HTERT RPE-1 (cell line): ENCODE results near the gene KSR2.

Experiments
- in situ Hi-C: fragments of 300-500 bp; cut with MboI; formaldehyde crosslinking; loops from 4 replicates; pipeline ENCODE4 v1.14.3; 2020; ENCODE audit warnings: low sequenced_read_pairs

KSR2 gene

GRCh38 chr12:117589021-117589420 lies 379.8 kb downstream of the KSR2 start:
- in situ Hi-C loops = no loop called here

DNA sequence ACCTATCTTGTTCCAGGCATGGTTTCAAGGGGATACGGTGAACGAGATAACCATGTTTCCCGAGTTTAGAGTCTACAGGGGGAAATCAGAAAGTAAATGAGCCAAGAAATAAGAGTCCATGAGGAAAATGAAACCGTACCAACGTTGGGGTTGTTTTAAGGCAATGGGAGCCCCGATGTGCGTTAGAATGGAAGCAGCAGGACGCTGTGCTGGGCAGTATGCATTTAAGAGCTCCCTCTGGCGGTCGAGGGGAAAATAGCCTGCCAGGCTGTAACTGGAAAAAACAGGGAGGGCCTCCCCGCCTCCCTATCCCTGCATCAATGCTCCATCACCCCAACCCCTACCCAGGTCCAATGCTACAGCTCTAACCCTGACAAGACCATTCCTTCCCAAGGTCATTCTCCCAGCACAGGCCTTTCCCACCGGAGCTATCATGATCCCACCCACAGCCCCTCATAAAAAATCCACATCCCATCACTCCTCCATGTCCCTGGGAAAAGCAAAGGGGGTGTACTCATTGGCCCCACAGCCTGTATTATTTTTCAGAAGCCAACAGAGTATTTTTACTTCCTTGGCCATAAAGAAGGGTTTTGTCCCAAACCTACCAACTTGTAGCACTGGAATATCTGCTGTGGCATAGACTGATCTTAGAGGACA lies 381.0 kb downstream of the KSR2 start:
- in situ Hi-C loops = no loop called here

DNA sequence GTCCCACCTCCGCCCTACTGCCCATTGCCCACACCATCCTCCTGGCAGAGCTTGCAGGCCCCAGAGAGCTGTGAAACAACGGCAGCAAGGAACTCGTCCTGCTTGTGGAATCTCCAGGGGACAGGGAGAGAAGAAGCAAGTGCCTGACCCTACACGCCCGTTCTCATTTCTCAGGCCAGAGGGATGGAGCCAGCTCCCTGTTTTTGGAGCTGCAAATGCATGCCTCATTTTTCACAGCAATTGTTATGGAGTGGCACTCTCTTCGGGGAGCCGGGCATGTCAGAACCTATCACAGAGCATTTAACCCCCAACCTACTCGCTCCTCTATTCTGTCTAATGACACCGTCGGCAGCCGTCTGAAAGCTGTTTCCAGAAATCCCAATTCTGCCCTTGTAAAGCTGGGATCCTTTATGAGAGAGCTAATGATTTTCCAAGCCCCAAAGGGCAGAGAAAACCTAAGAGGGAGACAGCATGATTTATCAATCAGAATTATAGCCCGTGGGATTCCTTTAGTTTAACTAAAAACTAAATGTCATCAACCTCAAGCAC lies 385.0 kb downstream of the KSR2 start:
- in situ Hi-C loops = no loop called here

- in situ Hi-C loops = no loop called here
Measured at GRCh38 chr12:117583092-117583491, 385.7 kb downstream of the KSR2 start.

- in situ Hi-C loops = no loop called here
Measured at GRCh38 chr12:117582135-117582784, 386.5 kb downstream of the KSR2 start.

DNA sequence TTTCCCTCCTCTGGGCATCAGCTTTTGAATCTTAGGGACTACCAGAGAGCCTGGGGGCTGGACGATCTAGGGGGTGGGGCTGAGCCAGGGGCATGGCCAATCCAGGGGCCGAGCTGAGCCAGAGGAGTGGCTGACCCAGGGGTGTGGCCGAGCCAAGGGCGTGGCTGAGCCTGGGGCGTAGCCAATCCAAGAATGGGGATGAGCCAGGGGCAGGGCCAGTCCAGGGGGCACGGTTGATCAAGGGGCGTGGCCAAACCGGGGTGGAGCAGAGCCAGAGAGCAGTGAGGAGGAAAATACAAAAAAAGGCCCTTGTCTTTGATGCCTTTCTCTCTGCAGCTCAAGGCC lies 388.1 kb downstream of the KSR2 start:
- in situ Hi-C loops = no loop called here

GRCh38 chr12:117580015-117580717 lies 388.6 kb downstream of the KSR2 start:
- in situ Hi-C loops = no loop called here

- in situ Hi-C loops = no loop called here
Measured at GRCh38 chr12:117577122-117577657, 391.6 kb downstream of the KSR2 start.

- in situ Hi-C loops = no loop called here
Measured at GRCh38 chr12:117576053-117576452, 392.7 kb downstream of the KSR2 start.

GRCh38 chr12:117574655-117575054 lies 394.1 kb downstream of the KSR2 start:
- in situ Hi-C loops = no loop called here

- in situ Hi-C loops = no loop called here
Measured at GRCh38 chr12:117572755-117573154, 396.0 kb downstream of the KSR2 start.

DNA sequence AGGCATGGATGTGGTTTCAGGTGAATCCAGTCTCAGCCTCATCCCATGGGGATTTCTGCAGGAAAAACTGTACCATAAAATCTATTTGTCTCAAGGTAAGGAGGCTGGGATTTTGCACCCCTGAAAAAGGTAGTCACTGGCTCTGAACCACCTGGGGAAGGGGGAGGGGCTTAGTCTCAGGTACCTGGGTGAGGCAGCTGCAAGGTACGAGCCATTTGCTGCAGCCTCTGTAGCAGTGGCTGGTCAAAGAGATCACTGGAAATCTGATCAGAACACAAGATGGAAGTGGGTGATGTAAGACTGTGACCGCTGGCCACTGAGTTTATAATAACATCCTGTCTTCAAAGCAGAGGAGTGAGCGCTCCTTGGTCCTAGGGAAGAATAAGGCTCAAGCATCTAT lies 397.5 kb downstream of the KSR2 start:
- in situ Hi-C loops = no loop called here

DNA sequence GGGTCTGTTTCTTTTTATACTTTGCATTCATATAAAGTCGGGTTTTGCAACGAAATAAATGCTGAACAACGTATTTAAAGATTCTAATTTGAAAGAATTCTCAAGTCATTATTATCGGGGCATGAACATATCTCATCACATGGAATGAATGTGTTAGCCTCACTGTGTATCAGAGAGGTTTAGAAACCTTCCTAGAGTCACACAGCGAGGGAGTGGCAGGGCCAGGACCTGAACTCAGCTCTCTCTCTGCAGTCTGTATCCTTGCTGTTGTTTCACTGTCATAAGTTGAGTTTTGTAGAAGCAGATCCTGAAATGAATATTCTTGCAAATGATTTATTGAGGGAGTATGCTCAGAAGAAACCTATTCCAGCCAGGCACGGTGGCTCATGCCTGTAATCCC lies 398.2 kb downstream of the KSR2 start:
- in situ Hi-C loops = no loop called here

DNA sequence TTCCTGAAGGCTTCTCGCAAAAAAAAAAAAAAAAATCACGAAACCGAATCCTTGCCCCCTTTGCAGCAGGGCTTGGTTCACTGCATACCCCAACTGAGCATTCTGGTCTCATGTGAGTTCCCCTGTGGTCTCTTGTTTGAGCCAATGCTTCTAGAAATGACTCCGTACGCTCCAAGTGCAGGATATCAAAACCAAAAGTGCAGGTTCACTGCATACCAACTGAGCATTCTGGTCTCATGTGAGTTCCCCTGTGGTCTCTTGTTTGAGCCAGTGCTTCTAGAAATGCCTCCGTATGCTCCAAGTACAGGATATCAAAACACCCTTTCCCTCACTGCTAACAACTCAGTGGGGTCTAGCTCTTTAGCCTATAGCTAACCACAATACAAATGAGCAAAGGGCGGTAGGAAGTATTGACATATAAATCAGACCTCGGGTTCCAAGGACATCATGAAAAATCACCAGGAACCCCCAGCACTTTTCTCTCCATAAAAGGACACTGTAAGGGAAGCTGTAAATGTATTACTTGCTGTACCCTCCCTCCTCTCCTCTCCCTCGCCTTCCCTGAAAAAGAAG lies 401.1 kb downstream of the KSR2 start:
- in situ Hi-C loops = no loop called here

DNA sequence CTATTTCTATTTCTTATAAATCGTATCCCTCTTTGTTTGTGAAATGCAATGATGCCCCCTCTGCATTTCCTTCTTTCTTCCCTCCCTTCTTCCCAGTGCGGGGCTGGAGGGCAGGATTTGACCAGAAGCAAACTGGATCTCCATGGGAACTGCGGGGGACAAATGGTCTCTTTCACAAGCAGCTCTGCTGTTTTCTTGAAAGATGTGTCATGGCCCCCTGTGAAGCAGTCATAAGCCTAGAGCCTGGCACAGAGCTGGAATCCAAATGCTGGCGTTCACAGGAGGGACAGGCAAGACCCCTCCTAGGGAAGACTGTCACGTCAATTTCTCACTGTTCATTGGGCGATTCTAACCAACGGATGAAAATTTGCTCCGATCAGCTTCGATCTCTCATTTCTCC lies 403.9 kb downstream of the KSR2 start:
- in situ Hi-C loops = no loop called here

DNA sequence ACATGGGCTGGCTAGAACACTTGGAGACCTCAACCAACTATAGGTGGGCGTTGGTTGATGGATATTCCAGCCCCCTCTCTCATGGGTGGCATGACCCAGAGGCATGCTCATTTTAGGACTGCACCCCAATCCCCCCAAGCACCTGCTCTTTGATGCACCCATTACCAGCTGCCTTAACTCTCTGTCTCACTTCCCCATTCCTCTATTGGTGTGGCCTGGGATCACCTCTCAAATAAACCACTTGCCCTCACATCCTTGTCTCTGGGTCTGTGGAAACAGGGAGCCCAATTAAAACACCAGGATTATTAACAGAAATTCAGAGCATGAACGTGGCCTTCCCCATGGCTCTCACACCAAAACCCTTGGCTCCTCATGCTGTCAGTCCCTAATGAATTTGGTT lies 405.1 kb downstream of the KSR2 start:
- in situ Hi-C loops = no loop called here

GRCh38 chr12:117563007-117563406 lies 405.8 kb downstream of the KSR2 start:
- in situ Hi-C loops = no loop called here

GRCh38 chr12:117561990-117562389 lies 406.8 kb downstream of the KSR2 start:
- in situ Hi-C loops = no loop called here

- in situ Hi-C loops = no loop called here
Measured at GRCh38 chr12:117559978-117560377, 408.8 kb downstream of the KSR2 start.

GRCh38 chr12:117555889-117556288 lies 412.9 kb downstream of the KSR2 start:
- in situ Hi-C loops = no loop called here

GRCh38 chr12:117552971-117553370 lies 415.8 kb downstream of the KSR2 start:
- in situ Hi-C loops = no loop called here
